HG03575 (cell line): ENCODE measurements around the gene PITPNC1.
"Not testable (repeated sequence)": the region's sequence is repeated elsewhere in the genome, so short reads cannot be mapped to it uniquely, and the experiment has no call there.

Source experiments
- ATAC-seq: cut with Tn5 transposase; IDR thresholded peaks from one replicate; pipeline ENCODE4 v1.9.1; 2021; ENCODE audit not compliant: unreplicated experiment, insufficient number of reproducible peaks, low FRiP score; ENCODE audit errors: extremely low read depth

Gene PITPNC1

GRCh38 chr17:67642488-67642887, 265.4 kb downstream of the PITPNC1 start:
- no peak for ATAC-seq

GRCh38 chr17:67644061-67644460, 267.0 kb downstream of the PITPNC1 start:
- ATAC-seq, result no peak

GRCh38 chr17:67645195-67645594, 268.1 kb downstream of the PITPNC1 start:
- not testable (repeated sequence) for ATAC-seq

- ATAC-seq, result no peak
These were observed 269.4 kb downstream of the PITPNC1 start for GRCh38 chr17:67646472-67646871.

- ATAC-seq, result no peak
These were observed 270.4 kb downstream of the PITPNC1 start for GRCh38 chr17:67647482-67647881.

GRCh38 chr17:67648032-67648905, 271.2 kb downstream of the PITPNC1 start:
- ATAC-seq, result no peak

- not testable (repeated sequence) for ATAC-seq
These were observed 271.8 kb downstream of the PITPNC1 start for GRCh38 chr17:67648906-67649295.

- ATAC-seq, result no peak
These were observed 272.8 kb downstream of the PITPNC1 start for GRCh38 chr17:67649891-67650290.

- ATAC-seq, result not testable (repeated sequence)
These were observed 274.1 kb downstream of the PITPNC1 start for GRCh38 chr17:67651218-67651579.

GRCh38 chr17:67652433-67652832, 275.4 kb downstream of the PITPNC1 start:
- ATAC-seq, result no peak

- no peak for ATAC-seq
These were observed 278.5 kb downstream of the PITPNC1 start for GRCh38 chr17:67655478-67656148.

- ATAC-seq, result no peak
These were observed 279.6 kb downstream of the PITPNC1 start for GRCh38 chr17:67656494-67657203.

- ATAC-seq, result no peak
These were observed 280.5 kb downstream of the PITPNC1 start for GRCh38 chr17:67657596-67657995.

GRCh38 chr17:67658265-67658664, 281.2 kb downstream of the PITPNC1 start:
- no peak for ATAC-seq

- no peak for ATAC-seq
These were observed 281.9 kb downstream of the PITPNC1 start for GRCh38 chr17:67659028-67659427.

- no peak for ATAC-seq
These were observed 285.6 kb downstream of the PITPNC1 start for GRCh38 chr17:67662712-67663111.

GRCh38 chr17:67663457-67663856, 286.4 kb downstream of the PITPNC1 start:
- ATAC-seq, result no peak

- no peak for ATAC-seq
These were observed 288.9 kb downstream of the PITPNC1 start for GRCh38 chr17:67666028-67666427.

GRCh38 chr17:67666710-67667109, 289.6 kb downstream of the PITPNC1 start:
- no peak for ATAC-seq

GRCh38 chr17:67671493-67671892, 294.4 kb downstream of the PITPNC1 start:
- no peak for ATAC-seq
